Stimulated activated CD4-positive, alpha-beta T cell treated with anti-CD3 and anti-CD28 coated beads, Interleukin-12 subunit alpha, Interleukin-12 subunit beta, amount 100 ng/mL, for 24 hours (primary cell): ENCODE data around the gene GRIK4.

Experiments
- DNase-seq, 2 experiments: peaks; one replicate each; pipeline ENCODE4 v3.0.0-alpha.2; 2020; ENCODE audit warnings: low read depth in 2 of 2

The GRIK4 gene

GRCh38 chr11:120839846-120840402, 328.4 kb downstream of the GRIK4 start:
- no peak for DNase-seq

DNA sequence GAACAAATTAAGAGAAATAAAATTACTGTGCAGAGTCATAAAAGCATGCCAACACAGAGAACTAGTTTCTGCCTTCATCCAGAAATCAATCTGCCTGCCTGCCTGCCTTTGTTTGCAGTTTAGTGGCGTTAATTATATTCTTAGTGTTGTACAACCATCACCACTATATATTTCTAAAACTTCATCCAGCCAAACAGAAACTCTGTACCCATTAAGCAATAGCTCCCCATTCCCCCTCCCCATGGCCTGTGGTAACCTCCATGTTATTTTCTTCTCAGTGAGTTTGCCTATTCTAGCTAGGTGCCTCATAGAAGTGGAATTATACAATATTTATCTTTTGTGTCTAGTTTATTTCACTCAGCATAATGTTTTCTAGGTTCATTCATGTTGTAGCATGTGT, 329.1 kb downstream of the GRIK4 start:
- no peak for DNase-seq

DNA sequence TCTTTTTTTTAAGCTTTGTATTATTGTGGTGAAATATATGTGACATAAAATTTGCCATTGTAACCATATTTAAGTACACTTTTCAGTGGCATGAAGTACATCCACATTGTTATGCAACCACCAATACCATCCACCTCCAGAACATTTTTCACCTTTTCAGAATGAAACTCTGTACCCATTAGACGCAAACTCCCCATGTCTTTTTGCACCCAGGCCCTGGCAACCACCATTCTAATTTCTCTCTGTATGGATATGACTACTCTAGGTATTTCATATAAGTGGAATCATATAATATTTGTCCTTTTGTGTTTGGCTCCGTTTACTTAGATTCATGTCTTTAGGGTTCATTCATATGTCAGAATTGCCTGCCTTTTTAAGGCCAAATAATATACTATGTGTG, 329.5 kb downstream of the GRIK4 start:
- DNase-seq: no peak

DNA sequence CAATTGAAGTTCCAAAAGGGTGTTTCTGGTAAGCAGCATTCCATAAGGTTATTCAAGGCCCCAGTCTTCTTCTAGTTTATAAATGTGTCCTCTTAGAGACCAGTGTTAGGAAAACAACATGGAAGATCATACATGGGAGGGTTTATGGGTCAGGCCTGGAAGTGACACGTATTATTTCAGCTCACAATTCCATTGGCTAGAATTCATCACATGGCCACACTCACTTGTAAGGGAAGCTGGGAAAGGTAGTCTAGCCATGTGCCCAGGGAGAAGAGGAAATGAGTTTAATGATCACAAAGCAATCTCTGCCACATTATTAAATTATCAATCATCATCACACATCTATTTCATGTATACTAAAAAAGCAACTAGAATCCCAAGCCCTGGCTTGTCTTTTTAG, 330.6 kb downstream of the GRIK4 start:
- no peak for DNase-seq

GRCh38 chr11:120853435-120853834, 341.9 kb downstream of the GRIK4 start:
- DNase-seq: no peak

- no peak for DNase-seq
Observed at GRCh38 chr11:120854988-120855387, 343.4 kb downstream of the GRIK4 start.

- DNase-seq: no peak
Observed at GRCh38 chr11:120857508-120857907, 346.0 kb downstream of the GRIK4 start.

- DNase-seq: no peak
Observed at GRCh38 chr11:120858740-120859139, 347.2 kb downstream of the GRIK4 start.

GRCh38 chr11:120859552-120860295, 348.2 kb downstream of the GRIK4 start:
- DNase-seq: no peak

DNA sequence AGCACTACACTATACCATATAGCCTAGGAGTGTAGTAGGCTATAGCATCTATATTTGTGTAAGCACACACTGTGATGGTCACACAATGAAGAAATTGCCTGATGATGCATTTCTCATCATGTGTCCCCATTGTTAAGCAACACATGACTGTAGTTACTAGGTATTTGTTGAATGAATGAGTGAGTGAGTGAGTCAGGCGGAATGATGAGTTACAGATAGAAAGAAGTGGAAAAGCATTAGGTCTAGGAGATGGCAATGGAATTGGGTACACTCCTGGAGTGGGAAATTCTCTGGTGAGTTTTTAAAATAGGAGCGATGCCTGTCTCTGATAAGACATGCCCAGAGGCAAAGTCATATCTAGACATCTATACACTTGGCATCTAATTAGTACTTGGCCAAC, 351.8 kb downstream of the GRIK4 start:
- no peak for DNase-seq

- DNase-seq: no peak
Observed at GRCh38 chr11:120867024-120867423, 355.5 kb downstream of the GRIK4 start.

- no peak for DNase-seq
Observed at GRCh38 chr11:120867531-120867930, 356.0 kb downstream of the GRIK4 start.

GRCh38 chr11:120867988-120868387, 356.4 kb downstream of the GRIK4 start:
- DNase-seq: no peak

DNA sequence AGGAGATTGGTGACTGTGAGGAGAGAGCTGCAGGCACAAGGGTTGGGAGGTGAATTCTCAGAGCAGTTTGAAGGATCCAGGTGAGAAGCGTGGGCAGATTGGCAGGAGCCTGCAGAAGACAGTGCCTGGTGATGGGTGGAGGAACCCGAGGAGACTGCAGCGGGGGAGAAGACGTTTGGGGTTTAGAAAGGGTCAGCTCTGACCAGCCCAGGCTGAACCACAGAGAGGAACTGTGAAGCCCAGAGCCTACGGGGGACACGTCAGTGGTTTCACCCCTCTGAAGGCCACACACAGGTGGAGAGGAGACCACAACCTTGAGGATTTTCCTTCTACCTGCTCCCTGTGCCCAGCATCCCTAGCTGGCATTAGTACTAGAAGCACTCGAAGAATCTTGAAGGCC, 357.5 kb downstream of the GRIK4 start:
- no peak for DNase-seq

- DNase-seq: no peak
Observed at GRCh38 chr11:120869516-120870011, 358.0 kb downstream of the GRIK4 start.

DNA sequence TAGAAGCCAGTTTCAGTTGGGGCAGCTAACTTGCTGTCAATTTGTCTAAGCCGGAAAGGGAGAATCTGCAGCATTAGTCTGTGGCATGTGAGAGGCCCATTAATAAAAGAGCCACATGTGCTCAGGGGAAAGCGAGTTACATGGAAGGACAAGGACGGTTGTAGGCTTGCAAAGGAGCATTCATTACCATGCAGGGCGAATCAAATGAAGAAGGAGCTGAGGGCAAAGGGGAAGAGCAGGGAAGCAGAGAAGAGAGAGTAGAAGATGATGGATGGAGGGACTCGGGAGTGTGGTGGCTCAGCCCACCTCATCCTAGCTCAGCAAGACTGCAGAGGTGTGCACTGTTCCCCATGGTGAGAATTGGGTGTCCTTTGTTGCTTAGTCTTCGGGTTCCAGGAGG, 359.6 kb downstream of the GRIK4 start:
- no peak for DNase-seq

DNA sequence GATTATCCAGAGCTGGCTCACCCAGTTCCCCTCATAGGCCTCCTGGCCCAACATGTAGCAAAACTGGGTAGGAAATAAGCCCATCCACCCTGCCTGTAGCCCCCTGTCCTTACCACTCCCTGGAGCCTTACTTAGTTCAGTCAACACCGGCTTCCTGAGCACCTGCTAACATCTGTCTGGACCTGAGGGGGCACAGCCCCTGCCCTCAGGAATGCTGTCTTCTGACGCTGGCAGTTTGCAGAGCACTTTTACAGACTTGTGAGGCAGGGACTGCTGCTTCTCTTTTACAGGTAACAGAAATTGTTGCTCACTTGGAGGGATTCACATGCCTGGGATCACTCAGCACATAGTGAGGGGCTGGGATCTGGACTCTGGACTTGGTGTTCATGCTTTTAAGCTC, 360.4 kb downstream of the GRIK4 start:
- no peak for DNase-seq

GRCh38 chr11:120873966-120874735, 362.6 kb downstream of the GRIK4 start:
- DNase-seq: no peak

GRCh38 chr11:120875986-120876385, 364.4 kb downstream of the GRIK4 start:
- DNase-seq: no peak

DNA sequence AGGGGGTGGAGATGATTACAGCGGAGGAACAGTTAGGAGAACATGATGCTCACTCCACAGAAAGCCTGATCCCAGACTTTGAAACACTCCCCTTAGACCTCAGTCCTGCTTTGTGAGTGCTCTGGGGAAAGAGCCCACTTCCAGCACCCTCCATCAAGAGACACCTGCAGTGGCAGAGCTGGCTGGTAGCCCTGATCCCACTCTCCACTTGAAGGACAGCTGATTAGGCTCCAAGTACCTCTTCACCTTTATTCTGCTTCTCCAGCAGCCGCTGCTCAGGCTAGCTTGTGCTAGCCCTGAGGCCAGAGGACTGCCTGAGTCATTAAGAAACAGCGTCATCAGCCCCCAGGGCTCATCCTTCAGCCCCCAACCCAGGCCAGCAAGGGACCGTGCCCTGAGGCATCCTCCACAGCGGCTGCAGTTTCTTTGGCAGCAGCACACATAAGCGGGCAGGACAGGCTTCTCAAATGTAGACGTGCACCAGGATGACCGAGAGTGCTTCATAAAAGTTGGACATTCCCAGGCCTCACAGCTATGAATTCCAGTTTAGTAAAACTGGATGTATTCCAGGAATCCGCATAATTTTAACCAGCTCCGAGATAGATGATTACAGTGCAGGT, 366.3 kb downstream of the GRIK4 start:
- DNase-seq: no peak

GRCh38 chr11:120878781-120879180, 367.2 kb downstream of the GRIK4 start:
- no peak for DNase-seq

DNA sequence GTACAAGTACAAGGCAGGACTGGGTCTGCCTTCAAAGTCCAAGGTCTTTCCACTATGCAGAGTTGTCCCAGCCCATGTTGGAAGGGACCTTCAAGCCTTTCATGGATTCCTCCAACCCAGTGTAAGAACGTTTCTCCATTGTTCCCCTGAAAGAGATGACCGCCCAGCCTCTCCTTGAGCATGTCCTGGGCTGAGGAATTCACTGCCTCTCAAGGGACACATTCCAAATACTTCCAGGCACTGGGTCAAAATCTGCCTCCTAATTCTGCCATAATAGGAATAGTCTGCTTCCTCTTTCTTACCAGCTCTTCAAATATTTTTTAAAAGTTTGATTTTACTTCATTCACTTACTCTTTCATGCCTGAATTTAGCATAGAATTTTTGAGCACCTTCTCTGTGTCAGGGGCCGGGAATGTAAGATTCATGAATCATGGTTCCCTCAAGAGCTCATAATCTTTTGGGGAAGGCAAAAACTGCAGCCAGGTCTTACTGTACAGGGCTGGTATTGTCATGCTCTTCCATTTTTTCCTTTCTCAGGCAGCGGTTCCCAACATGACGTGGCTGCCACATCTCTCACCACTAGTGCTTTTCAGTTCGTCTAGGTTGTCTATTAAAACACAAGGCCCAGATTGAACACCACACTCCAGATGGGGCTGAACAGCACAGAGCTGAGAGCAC, 369.1 kb downstream of the GRIK4 start:
- DNase-seq: no peak
